Breast epithelium (tissue), 3 donors: ENCODE results near the gene STIM2.

Source experiments
- POLR2A ChIP-seq: fragments of 450-650 bp; IDR thresholded peaks from one replicate; pipeline ENCODE4 v1.6.1; 2016; ENCODE audit warnings: antibody characterized with exemption, mild to moderate bottlenecking, moderate library complexity
- TF ChIP-seq, protein P1 (sequence below), 3 donors: fragments of 450-650 bp; IDR thresholded peaks; one replicate each; pipeline ENCODE4 v1.5.1; 2016 to 2017; ENCODE audit warnings: antibody characterized with exemption in 3 of 3, mild to moderate bottlenecking in 3 of 3, moderate library complexity in 3 of 3

DNA sequence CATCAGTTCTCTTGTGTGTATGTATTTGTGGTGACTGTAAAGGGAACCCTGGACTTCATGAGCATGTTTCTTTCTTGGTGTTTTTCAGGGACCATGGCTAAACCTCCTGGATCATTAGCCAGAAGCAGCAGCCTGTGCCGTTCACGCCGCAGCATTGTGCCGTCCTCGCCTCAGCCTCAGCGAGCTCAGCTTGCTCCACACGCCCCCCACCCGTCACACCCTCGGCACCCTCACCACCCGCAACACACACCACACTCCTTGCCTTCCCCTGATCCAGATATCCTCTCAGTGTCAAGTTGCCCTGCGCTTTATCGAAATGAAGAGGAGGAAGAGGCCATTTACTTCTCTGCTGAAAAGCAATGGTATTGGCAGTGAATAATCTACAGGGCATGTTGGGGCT is 157.0 kb downstream of the STIM2 start:
- TF ChIP-seq, protein P1, sequence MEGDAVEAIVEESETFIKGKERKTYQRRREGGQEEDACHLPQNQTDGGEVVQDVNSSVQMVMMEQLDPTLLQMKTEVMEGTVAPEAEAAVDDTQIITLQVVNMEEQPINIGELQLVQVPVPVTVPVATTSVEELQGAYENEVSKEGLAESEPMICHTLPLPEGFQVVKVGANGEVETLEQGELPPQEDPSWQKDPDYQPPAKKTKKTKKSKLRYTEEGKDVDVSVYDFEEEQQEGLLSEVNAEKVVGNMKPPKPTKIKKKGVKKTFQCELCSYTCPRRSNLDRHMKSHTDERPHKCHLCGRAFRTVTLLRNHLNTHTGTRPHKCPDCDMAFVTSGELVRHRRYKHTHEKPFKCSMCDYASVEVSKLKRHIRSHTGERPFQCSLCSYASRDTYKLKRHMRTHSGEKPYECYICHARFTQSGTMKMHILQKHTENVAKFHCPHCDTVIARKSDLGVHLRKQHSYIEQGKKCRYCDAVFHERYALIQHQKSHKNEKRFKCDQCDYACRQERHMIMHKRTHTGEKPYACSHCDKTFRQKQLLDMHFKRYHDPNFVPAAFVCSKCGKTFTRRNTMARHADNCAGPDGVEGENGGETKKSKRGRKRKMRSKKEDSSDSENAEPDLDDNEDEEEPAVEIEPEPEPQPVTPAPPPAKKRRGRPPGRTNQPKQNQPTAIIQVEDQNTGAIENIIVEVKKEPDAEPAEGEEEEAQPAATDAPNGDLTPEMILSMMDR (IDR thresholded peaks at IDR 0.05) = no peak
- no peak for TF ChIP-seq POLR2A
